SIG-M5 (cell line): ENCODE data around the gene KRTAP4-8.
"Not testable (repeated sequence)": the region's sequence is repeated elsewhere in the genome, so short reads cannot be mapped to it uniquely, and the experiment has no call there.

Experiments
- DNase-seq: peaks from one replicate; lab custom pipeline; 2025; lab: John Stamatoyannopoulos, UW

KRTAP4-8 gene

GRCh38 chr17:41108728-41109386, 10.9 kb upstream of the KRTAP4-8 start:
- not testable (repeated sequence) for DNase-seq

GRCh38 chr17:41107941-41108450, 10.1 kb upstream of the KRTAP4-8 start:
- no peak for DNase-seq

GRCh38 chr17:41105347-41105746, 7.4 kb upstream of the KRTAP4-8 start, which contains the start of gene KRTAP4-9:
TSS of gene KRTAP4-9 (plus strand) at chr17:41105389. CDS start at chr17:41105389, 0 bp downstream.
- DNase-seq, result not testable (repeated sequence)

DNA sequence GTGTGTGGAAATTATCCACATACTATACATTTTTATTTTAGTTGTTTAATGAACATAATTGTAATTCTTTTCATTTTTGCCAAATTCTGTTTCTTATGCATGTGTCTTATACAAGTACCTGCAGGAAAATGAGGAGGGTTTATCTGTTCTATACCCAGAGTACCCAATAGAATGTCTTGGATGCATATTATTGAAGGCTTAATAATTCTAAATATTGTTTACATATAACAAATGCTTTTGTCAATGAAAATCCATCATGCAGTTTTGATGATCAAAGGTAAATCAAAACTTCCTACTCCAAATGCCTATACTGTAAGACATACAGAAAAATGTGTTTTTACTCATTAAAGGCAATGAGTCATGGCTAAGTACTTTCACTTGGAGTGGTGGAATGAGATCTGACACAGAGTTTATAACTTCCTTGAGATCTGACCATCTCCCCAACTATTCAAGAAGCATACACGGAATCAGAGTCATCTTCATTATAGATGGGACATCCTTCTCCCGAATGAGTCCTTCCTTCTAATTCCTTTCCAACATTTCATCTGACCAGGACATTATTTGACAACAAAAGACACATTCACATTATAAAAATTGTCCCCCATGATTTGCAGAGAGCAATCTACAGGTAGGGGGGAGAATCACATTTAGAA, 6.6 kb upstream of the KRTAP4-8 start:
- not testable (repeated sequence) for DNase-seq

GRCh38 chr17:41103896-41104295, 6.0 kb upstream of the KRTAP4-8 start:
- DNase-seq, result no peak

GRCh38 chr17:41101586-41102259, 3.8 kb upstream of the KRTAP4-8 start, which contains the start of gene KRTAP4-16:
TSS of gene KRTAP4-16 (minus strand) at chr17:41102209. CDS start at chr17:41102209, 0 bp downstream.
- no peak for DNase-seq

DNA sequence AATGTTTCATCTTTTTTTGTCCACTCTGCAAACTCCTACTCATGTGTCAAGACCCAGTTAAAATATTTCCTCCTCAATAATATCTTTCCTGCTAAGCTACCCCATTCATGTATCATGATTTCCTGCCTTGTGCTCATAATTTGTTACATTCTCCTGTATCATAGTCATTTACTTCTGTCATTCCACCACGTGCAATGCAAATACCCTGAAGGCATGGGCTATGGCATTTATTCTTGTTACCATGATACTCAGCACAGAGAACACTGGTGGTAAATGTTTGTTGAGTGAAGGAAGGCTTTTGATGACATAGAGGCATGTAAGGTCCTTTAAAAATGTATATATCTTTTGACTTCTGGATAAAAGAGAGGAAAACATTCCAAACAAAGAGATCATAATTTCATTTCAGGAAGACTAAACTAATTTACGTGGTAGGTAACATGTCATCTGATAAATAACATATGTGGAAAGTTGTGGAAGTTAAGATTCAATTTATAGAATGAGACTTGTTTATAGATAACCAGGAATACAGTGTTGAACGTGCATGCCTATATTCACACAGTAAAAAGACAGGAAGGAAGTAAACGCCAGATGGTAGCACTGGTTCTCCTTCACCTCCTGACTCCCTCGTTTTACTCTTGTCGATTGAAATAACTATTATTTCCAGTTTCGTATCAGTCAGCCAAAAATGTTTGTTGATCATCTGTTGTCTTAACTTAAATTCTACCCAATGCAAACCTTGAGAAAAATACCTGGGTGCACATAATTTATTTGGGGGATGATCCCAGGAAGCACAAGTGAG, 1.9 kb upstream of the KRTAP4-8 start:
- DNase-seq, result not testable (repeated sequence)

GRCh38 chr17:41098481-41098880, 539 bp upstream of the KRTAP4-8 start:
- DNase-seq, result no peak

GRCh38 chr17:41096055-41096454, 1.9 kb downstream of the KRTAP4-8 start:
- no peak for DNase-seq

- not testable (repeated sequence) for DNase-seq
Measured at GRCh38 chr17:41088760-41089352, 9.1 kb downstream of the KRTAP4-8 start.

GRCh38 chr17:41084100-41084856, 13.7 kb downstream of the KRTAP4-8 start, which contains the start of gene KRTAP4-7:
TSS of gene KRTAP4-7 (plus strand) at chr17:41084150. CDS start at chr17:41084207, 57 bp downstream.
- DNase-seq, result not testable (repeated sequence)

- not testable (repeated sequence) for DNase-seq
Measured at GRCh38 chr17:41083427-41083826, 14.5 kb downstream of the KRTAP4-8 start.

DNA sequence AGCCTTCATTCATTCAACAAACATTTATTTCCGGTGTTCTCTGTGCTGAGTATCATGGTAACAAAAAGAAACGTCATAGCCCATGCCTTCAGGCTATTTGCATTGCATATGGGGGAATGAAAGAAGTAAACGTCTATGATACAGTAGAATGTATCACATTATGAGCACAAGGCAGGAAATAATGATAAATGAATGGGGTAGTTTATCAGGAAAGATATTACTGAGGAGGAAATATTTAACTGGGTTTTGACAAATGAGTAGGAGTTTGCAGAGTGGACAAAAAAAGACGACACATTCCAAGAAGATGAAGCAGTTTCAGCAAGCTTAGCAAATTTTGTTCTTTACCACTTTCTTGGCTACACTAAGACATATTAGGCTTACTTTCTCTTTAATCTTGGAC, 15.3 kb downstream of the KRTAP4-8 start:
- DNase-seq, result no peak

- no peak for DNase-seq
Measured at GRCh38 chr17:41076788-41077187, 21.2 kb downstream of the KRTAP4-8 start.

GRCh38 chr17:41073676-41074075, 24.3 kb downstream of the KRTAP4-8 start:
- no peak for DNase-seq

GRCh38 chr17:41071606-41072360, 26.2 kb downstream of the KRTAP4-8 start:
- no peak for DNase-seq

DNA sequence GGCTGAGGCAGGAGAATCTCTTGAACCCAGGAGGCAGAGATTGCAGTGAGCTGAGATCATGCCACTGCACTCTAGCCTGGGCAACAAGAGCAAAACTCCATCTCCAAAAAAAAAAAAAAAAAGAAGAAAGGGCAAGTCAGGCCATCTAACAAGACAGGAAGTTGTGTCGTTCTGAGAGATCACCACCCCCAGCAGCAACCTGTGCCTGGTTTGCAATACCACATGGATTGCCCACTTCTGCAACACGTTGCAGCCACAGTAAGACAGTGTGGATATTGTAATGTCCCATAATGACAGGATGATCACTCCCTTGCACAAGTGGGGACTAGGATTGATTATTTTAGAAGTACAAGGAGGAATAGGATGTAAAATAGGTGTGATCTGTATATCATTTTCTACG, 28.9 kb downstream of the KRTAP4-8 start:
- DNase-seq, result no peak

DNA sequence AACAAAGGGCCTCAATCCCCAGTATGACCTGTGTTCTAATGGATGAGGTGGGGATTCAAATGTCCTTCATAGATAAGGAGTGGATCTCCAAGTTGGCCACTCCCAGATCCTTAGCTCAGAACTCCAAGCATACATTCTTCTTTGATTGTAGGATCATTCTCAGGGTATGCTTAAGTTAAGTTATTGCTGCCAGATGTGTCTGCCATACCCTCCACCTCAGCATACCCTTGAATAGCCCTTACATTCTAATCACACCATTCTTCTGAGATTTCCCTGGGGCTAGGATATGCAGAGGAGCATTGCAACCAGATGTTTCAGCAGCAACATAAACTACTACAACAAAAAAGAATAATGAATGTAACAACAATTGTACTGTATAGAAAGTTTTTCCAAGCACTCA, 30.7 kb downstream of the KRTAP4-8 start:
- no peak for DNase-seq

DNA sequence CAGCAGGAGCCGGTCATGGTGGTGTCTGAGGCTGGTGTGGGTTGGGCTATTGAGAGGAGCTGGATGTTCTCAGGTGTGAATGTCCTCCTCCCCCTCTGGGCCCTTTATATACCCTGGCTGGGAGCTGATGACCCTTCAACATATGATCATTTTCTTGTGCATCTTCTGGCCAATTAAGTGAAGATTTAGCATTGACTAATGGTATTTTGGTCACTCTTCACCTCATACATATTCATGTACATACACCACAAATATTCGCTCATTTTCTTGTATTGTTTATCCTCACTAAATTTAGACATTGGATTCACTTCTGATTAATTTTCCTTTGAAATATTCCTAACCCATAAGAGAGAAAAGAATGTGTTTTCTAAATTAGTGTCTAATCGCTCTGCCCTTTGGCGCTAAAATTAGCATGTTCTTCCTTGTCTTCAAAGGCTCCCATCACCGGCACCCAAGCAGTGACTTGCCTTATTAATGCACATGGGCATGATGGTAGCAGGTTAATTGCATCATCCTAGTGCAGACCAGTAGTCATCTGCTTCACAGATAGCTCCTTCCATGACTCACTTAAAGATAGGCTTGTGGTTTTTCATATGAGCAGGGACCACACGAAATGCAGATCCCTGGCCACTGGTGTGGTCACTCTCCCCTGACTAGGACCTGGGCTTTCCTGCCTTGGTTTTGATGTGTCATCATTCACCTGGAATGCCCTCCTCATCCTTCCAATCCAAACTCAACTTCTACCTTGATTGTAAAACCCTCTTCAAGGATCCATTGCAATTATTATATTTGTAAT, 31.9 kb downstream of the KRTAP4-8 start, which contains the start of gene KRTAP2-4:
Gene KRTAP2-4, minus strand, starts transcription at position 51 of the 796 bp plus-strand sequence. Its CDS starts 34 bp downstream, at position 17.
- no peak for DNase-seq
